AG08395 (cell line): ENCODE measurements around the gene RPTOR.

Experiments
- DNase-seq: peaks from one replicate; pipeline ENCODE4 v3.0.0; 2012; ENCODE audit warnings: mixed read lengths, low spot score

Gene RPTOR

GRCh38 chr17:80981062-80981902 lies 436.6 kb downstream of the RPTOR start:
- peak; percentile 54 for DNase-seq

- no peak for DNase-seq
These were observed 437.3 kb downstream of the RPTOR start for GRCh38 chr17:80981929-80982425.

DNA sequence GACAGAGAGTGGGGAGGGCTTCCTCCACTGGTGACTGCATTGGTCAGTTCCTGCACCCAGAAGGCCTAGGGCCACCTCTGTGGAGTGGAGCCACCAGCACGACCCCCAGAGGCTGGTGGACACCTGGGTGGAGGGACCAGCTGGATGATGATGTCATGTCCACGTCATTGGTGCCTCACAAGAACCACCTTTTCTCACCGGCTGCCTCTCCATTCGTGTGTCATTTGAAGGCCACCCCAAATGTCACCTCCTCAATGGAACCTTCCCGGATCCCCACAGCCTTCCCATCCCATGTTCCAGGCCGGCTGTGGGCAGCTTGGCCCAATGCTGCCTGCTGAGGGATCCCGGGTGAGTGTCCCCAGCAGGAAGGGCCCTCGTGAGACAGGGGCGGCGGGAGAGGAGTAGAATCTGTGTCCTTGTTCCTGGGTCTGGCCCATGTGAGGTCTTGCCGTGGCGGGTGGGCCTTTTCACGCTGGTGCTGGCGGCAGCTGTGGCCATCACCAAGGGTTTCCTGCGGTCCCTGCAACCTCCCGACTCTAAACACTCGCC lies 437.9 kb downstream of the RPTOR start:
- DNase-seq, result no peak

- no peak for DNase-seq
These were observed 438.9 kb downstream of the RPTOR start for GRCh38 chr17:80983545-80983944.

GRCh38 chr17:80984749-80985148 lies 440.1 kb downstream of the RPTOR start:
- DNase-seq, result peak; percentile 98

GRCh38 chr17:80986046-80986445 lies 441.4 kb downstream of the RPTOR start:
- no peak for DNase-seq

DNA sequence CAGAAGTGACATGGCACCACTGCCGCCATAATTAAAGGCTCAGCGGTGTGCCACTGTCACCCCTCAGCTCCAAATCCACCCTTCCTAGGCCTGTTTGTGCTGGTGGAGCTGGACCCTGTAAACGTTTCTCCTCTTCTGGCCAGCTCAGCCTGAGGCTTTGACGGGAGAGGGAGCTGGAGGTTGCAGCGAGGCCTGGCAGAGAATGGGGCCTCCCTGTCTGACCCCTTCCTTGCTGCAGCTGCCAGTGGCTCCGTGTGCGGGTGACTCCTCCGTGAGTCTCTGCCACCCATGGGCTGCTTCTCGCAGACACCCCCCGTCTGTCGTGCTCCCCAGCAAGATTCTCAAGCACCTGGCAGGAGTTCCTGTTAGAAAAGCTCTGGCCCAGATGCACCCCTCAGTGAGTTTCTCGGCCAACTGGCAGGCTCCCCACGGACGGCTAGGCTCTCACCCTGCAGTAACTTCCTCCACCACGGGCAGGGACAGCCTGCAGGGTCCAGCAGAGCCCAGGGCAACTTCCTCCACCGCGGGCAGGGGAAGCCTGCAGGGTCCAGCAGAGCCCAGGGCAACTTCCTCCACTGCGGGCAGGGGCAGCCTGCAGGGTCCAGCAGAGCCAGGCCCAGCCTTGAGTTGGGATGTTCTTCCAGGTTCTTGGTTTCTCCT lies 442.3 kb downstream of the RPTOR start:
- no peak for DNase-seq

GRCh38 chr17:80987941-80988461 lies 443.4 kb downstream of the RPTOR start:
- DNase-seq, result no peak

DNA sequence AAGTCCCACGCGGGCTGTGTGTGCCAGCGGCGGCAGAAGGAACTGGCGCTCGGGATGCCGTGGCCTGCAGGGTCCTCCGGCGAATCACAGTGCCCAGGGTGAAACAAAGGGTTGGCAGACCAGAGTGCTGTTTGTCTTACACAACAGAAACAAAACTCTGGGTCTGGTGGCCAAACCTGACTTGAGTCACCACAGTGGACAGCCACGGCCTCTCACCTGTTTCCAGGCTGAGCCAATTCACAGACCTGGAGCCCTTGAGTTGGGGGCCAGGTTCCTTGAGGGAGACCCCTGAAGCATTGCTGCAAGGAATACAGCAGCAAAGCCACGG lies 444.9 kb downstream of the RPTOR start:
- no peak for DNase-seq

DNA sequence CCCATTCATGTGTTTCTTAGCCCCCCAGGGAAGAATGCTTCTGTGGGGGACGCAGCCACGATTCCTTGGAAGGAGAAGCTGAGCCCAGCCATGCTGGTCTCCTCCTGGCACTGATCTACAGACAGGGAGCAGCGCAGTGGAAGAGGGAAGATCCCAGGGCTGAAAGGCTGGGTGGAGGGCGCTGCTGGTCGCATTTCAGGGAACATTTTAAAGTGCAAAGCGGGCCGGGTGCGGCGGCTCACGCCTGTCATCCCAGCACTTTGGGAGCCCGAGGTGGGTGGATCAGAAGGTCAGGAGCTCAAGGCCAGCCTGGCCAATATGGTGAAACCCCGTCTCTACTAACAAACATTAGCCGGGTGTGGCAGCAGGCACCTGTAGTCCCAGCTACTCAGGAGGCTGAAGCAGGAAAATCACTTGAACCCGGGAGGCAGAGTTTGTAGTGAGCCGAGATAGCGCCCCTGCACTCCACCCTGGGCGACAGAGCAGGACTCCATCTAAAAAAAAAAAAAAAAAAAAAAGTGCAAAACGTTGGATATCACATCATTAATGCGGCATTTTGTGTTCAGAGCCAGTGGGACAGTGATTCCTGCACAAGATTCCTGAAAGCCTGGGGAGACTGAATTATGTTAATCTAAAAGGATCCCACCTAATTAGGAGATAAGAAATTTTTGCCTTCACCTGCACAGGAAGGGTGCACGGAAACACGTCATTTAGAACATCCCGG lies 446.4 kb downstream of the RPTOR start:
- DNase-seq, result no peak

DNA sequence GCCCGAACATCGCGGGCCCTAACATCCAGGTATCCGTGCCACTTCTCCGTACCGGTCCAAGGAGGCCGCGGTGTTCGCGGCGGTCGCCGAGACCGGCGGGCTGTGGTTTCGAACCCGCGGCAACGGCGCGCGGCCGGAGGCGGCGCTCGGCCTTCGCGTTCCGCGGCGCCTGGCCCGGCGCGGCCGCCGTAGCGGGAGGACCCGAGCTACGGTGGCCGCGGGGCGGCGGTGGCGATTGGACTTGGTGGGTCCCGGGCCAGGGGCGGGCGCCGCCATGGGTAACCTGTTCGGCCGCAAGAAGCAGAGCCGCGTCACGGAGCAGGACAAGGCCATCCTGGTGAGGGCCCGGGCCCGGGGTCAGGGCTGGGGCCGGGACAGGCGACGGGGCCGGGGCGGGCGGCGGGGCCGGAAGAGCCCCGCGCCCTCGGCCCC lies 447.0 kb downstream of the RPTOR start, which contains the start of gene CHMP6:
Gene CHMP6, plus strand, starts transcription at position 197 of the 432 bp plus-strand sequence. Its CDS starts 78 bp downstream, at position 275.
- peak; percentile 87 for DNase-seq

- peak; percentile 43 for DNase-seq
These were observed 447.7 kb downstream of the RPTOR start for GRCh38 chr17:80992077-80992947.

DNA sequence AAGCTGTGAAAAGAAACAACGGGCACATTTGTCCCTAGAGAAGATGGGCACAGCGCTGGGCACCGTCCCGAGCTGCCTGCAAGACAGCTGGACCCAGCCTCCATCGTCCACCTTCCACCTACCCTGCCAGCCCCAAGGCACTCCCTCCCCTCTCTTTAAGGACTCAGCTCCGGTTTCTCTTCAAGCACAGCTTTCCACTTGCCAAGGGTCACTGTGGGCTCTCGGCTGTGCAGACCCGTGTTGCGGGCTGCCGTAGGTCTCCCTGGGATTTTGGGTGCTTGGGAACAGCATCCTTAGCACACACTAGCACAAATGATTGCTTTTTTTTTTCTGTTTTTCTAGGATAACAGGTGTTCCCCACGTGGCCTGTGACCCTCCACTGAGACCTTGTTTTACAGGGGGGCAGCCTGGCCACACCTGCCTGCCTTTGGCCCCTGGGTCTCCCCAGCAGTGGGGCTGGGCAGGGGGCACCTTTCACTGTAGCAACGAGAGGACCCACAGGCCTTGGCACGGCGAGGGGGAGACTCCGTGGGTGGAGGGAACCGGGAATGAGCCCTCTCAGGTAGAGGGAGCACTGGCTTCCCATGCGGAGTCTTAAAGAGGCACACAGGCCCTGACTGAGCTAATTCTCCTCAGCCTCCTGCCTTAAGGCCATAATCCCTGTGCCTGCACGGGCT lies 448.4 kb downstream of the RPTOR start:
- DNase-seq, result no peak

DNA sequence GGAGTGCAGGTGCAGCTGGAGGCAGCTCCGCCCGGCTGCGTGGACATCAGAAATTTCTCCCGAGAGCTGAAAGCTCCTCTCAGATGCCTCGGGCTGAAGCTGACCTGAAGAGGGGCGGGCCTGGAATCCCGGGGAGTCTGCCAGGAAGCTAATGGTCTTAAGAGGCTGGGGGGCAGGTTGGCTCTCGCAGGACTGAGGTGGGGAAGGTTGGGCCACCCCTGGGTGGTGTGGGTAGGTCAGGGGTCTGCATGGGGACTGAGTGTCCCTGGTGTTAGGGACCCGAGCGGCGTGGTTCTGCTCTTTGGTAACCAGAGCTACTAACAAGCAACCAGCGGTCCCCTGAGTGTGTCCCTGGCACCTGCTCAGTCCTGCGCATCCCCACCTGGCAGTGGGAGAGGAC lies 450.5 kb downstream of the RPTOR start:
- DNase-seq, result no peak

GRCh38 chr17:80996422-80997305 lies 452.0 kb downstream of the RPTOR start:
- DNase-seq, result no peak

GRCh38 chr17:80997424-80998117 lies 452.9 kb downstream of the RPTOR start:
- DNase-seq, result no peak

GRCh38 chr17:80998118-80998747 lies 453.6 kb downstream of the RPTOR start:
- no peak for DNase-seq
